ENCODE data around the gene PRKCA. TPM values are rescaled to one million over a fixed set of nuclear protein-coding genes. Genes with fewer than 3 reads are reported as not detected.
A peak's percentile ranks its signal among the peaks of the same experiment; 100 is the strongest.
"Not testable (repeated sequence)": the region's sequence is repeated elsewhere in the genome, so short reads cannot be mapped to it uniquely, and the experiment has no call there.

Gene PRKCA
- polyA plus RNA-seq, 1 donor: 24.4 TPM

DNA sequence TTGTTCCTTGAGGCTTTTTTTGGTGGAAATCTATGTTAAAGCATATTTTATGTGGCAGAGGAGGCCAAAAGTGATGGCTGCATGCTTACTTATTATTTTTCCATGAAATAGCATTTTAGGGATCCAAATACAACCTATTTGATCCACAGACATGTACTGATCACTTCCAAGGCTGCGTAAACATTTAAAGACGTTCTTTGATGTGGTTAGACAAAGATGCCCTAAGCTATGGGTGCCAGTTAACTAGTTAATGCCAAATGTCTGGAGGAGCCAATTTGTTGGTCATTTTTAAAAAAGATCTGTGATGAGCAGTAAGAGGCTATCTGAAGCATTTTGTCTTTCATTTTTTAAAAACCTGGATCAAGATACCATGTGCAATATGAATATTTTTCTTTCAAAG, 17.3 kb upstream of the PRKCA start:
- Histone ChIP-seq H3K36me3 (ENCODE audit: control insufficient read depth, insufficient read depth, low read length) (no peaks in the 10 kb centered on the region), H3K9me3 (ENCODE audit: control insufficient read depth, low read depth, low read length) (no peaks in the 10 kb centered on the region), H3K27ac (ENCODE audit: low read length) (no peak overlapping the region), H3K4me3 (ENCODE audit: low read length) (no peak overlapping the region), H3K27me3 (ENCODE audit: control insufficient read depth, insufficient read depth, low read length) (no peaks in the 10 kb centered on the region), H3K4me1 (ENCODE audit: control insufficient read depth, insufficient read depth, low read length) (peaks cover 4% of the 10 kb centered on the region)
- WGBS (ENCODE audit: insufficient coverage, low lambda C conversion rate): no CpG with 5 or more reads among the region's 2 CpGs
- no peak for DNase-seq

DNA sequence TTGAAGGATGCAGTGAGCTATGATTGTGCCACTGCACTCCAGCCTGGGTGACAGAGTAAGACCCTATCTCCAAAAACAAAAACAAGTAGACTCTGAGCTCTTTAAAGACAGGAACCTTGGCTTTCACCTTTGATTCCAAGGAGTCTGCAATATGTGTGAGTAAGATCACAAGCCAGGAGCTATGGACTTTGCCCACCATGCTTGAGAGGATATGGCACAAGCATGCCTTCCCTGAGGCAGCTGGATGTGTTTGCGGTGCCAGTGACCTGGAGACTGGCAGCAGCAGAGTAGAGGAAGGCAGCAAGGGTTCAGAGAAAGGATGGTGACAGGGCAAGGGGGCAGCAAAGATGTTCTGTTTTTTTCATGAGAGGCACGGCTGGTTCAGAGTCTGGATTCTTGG, 14.5 kb upstream of the PRKCA start:
- peak overlapping the region; percentile 2 for H3K27ac ChIP-seq (ENCODE audit: low read length)
- H3K9me3 ChIP-seq (ENCODE audit: control insufficient read depth, low read depth, low read length): no peaks in the 10 kb centered on the region
- H3K36me3 ChIP-seq (ENCODE audit: control insufficient read depth, insufficient read depth, low read length): no peaks in the 10 kb centered on the region
- DNase-seq: peak; percentile 85 to 93
- no peaks in the 10 kb centered on the region for H3K27me3 ChIP-seq (ENCODE audit: control insufficient read depth, insufficient read depth, low read length)
- H3K4me1 ChIP-seq (ENCODE audit: control insufficient read depth, insufficient read depth, low read length): peaks cover 4% of the 10 kb centered on the region
- H3K4me3 ChIP-seq (ENCODE audit: low read length): no peak overlapping the region
- WGBS (ENCODE audit: insufficient coverage, low lambda C conversion rate): 83% methylated on average over 1 of the region's 2 CpGs

GRCh38 chr17:66290101-66290722, 12.2 kb upstream of the PRKCA start:
- H3K27ac ChIP-seq (ENCODE audit: low read length): no peak overlapping the region
- WGBS (ENCODE audit: insufficient coverage, low lambda C conversion rate): 60% methylated on average over 2 of the region's 4 CpGs

DNA sequence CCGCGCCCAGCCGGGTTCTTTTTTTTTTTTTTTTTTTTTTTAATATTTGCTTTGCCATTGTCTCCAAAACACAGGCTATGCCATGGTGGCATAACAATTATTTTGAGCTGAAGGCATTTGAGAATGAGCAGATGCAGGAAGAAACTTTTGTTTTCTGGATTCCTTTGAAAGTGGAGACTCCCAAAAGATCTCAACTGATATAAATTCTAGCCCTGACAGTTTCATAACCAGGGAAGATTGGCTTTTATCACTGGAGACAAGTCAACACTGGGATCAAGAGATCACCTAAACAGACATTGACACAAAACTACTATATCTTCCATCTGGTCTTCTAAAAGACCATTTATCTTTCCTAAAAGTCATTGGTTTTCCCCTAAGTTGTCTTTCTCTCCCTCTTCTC, 10.1 kb upstream of the PRKCA start:
- H3K27me3 ChIP-seq (ENCODE audit: control insufficient read depth, insufficient read depth, low read length): no peaks in the 10 kb centered on the region
- WGBS (ENCODE audit: insufficient coverage, low lambda C conversion rate): no CpG with 5 or more reads among the region's 3 CpGs
- DNase-seq: no peak

More at GRCh38 chr17:66290101-66290722, 12.2 kb upstream of the PRKCA start:
- Histone ChIP-seq H3K4me3 (ENCODE audit: low read length) (no peak overlapping the region), H3K4me1 (ENCODE audit: control insufficient read depth, insufficient read depth, low read length) (peaks cover 4% of the 10 kb centered on the region), H3K36me3 (ENCODE audit: control insufficient read depth, insufficient read depth, low read length) (no peaks in the 10 kb centered on the region), H3K9me3 (ENCODE audit: control insufficient read depth, low read depth, low read length) (no peaks in the 10 kb centered on the region), H3K27me3 (ENCODE audit: control insufficient read depth, insufficient read depth, low read length) (no peaks in the 10 kb centered on the region)
- DNase-seq: peak in 1 of 2 donors; percentile 34

DNA sequence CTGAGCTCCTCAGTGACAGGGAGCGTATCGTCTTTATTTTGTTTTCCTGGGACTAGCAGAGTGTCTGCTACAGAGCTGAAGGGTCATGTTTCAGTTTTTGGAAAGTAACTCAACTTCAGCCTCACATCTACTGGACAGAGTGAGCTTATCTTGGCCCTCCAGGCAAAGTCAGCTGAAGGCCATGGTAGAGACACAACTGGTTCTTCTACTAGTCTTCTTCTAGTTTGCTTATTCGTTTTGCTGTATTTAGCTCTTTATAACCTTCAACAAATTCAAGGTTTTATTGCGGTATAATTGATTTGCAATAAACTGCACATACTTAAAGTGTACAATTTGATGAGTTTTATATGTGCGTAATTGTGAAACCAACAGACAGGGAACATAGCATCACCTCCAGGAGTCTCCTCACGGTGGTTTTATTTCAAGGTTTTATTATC, 6.1 kb upstream of the PRKCA start:
- Histone ChIP-seq H3K4me3 (ENCODE audit: low read length) (no peak overlapping the region), H3K27ac (ENCODE audit: low read length) (no peak overlapping the region), H3K9me3 (ENCODE audit: control insufficient read depth, low read depth, low read length) (no peaks in the 10 kb centered on the region), H3K36me3 (ENCODE audit: control insufficient read depth, insufficient read depth, low read length) (no peaks in the 10 kb centered on the region), H3K4me1 (ENCODE audit: control insufficient read depth, insufficient read depth, low read length) (peaks cover 2% of the 10 kb centered on the region), H3K27me3 (ENCODE audit: control insufficient read depth, insufficient read depth, low read length) (no peaks in the 10 kb centered on the region)
- no peak for DNase-seq
- 100% methylated on average over 1 of the region's 6 CpGs for WGBS (ENCODE audit: insufficient coverage, low lambda C conversion rate)

More for the DNA sequence above, 10.1 kb upstream of the PRKCA start:
- Histone ChIP-seq H3K4me3 (ENCODE audit: low read length) (no peak overlapping the region), H3K36me3 (ENCODE audit: control insufficient read depth, insufficient read depth, low read length) (no peaks in the 10 kb centered on the region), H3K9me3 (ENCODE audit: control insufficient read depth, low read depth, low read length) (no peaks in the 10 kb centered on the region), H3K27ac (ENCODE audit: low read length) (no peak overlapping the region), H3K4me1 (ENCODE audit: control insufficient read depth, insufficient read depth, low read length) (peaks cover 4% of the 10 kb centered on the region)

GRCh38 chr17:66297443-66297842, 5.0 kb upstream of the PRKCA start:
- DNase-seq; H3K9me3 ChIP-seq (ENCODE audit: control insufficient read depth, low read depth, low read length); H3K4me1 ChIP-seq (ENCODE audit: control insufficient read depth, insufficient read depth, low read length); H3K27me3 ChIP-seq (ENCODE audit: control insufficient read depth, insufficient read depth, low read length); H3K36me3 ChIP-seq (ENCODE audit: control insufficient read depth, insufficient read depth, low read length); H3K4me3 ChIP-seq (ENCODE audit: low read length); H3K27ac ChIP-seq (ENCODE audit: low read length): not testable (repeated sequence)
- no CpG with 5 or more reads among the region's 9 CpGs for WGBS (ENCODE audit: insufficient coverage, low lambda C conversion rate)

- no peaks in the 10 kb centered on the region for H3K36me3 ChIP-seq (ENCODE audit: control insufficient read depth, insufficient read depth, low read length)
- H3K4me3 ChIP-seq (ENCODE audit: low read length): no peak overlapping the region
- no CpG with 5 or more reads among the region's 4 CpGs for WGBS (ENCODE audit: insufficient coverage, low lambda C conversion rate)
- no peak overlapping the region for H3K27ac ChIP-seq (ENCODE audit: low read length)
- H3K9me3 ChIP-seq (ENCODE audit: control insufficient read depth, low read depth, low read length): no peaks in the 10 kb centered on the region
- H3K27me3 ChIP-seq (ENCODE audit: control insufficient read depth, insufficient read depth, low read length): peaks cover 2% of the 10 kb centered on the region
- no peak for DNase-seq
- H3K4me1 ChIP-seq (ENCODE audit: control insufficient read depth, insufficient read depth, low read length): peaks cover 11% of the 10 kb centered on the region
Measured at GRCh38 chr17:66299711-66300110, 2.7 kb upstream of the PRKCA start.

DNA sequence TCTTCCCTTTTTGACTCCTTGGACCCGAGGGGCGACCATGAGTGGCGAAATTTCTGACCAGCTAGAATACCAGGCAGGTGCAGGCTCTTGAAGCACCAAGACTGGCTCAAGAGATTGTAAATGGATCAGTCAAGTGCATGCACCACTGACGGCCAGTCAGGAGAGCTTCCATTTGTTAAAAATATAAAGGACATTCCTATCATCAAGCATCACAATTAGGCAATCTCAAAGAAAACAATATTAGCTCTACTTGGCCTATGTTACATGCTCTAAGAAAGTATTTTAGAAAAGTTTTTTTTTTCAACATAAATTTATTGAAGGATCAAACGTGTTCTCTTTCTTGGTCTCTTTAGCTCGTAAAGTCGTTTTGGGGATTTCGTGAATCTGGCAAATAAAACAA, 1.5 kb upstream of the PRKCA start:
- Histone ChIP-seq H3K4me1 (ENCODE audit: control insufficient read depth, insufficient read depth, low read length) (peaks cover 11% of the 10 kb centered on the region), H3K27me3 (ENCODE audit: control insufficient read depth, insufficient read depth, low read length) (peaks cover 2% of the 10 kb centered on the region), H3K36me3 (ENCODE audit: control insufficient read depth, insufficient read depth, low read length) (no peaks in the 10 kb centered on the region), H3K4me3 (ENCODE audit: low read length) (no peak overlapping the region), H3K9me3 (ENCODE audit: control insufficient read depth, low read depth, low read length) (no peaks in the 10 kb centered on the region), H3K27ac (ENCODE audit: low read length) (no peak overlapping the region)
- WGBS (ENCODE audit: insufficient coverage, low lambda C conversion rate): 80% methylated on average over 1 of the region's 8 CpGs
- DNase-seq: no peak

DNA sequence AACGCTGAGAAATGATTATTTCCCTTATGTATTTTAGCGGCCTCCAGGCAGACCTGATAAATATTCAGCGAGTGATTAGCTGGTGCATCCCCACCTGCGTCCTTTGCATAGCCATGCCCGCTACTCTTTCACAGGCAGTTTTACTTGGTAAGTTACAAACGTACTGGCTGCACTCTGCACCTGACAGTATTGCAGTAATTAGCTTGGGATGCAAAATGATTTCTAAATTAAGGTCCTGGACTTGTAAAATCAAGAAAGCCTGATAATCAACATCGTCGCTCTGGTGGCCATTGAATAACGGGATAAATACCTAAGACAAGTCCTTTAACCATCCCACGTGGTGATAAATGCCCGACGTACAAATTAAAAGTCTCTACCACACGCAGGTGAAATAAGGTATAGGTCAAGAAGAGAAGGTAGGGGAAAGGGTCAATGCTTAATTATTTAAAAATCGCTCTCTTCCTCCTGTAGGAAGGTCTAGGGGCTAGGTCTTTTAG, 998 bp upstream of the PRKCA start:
- peak in 1 of 2 donors; percentile 35 for DNase-seq
- H3K4me1 ChIP-seq (ENCODE audit: control insufficient read depth, insufficient read depth, low read length): peaks cover 11% of the 10 kb centered on the region
- H3K36me3 ChIP-seq (ENCODE audit: control insufficient read depth, insufficient read depth, low read length): no peaks in the 10 kb centered on the region
- peak overlapping the region; percentile 69 for H3K4me3 ChIP-seq (ENCODE audit: low read length)
- peak overlapping the region; percentile 54 for H3K27ac ChIP-seq (ENCODE audit: low read length)
- peaks cover 2% of the 10 kb centered on the region for H3K27me3 ChIP-seq (ENCODE audit: control insufficient read depth, insufficient read depth, low read length)
- H3K9me3 ChIP-seq (ENCODE audit: control insufficient read depth, low read depth, low read length): no peaks in the 10 kb centered on the region
- 18% methylated on average over 3 of the region's 14 CpGs for WGBS (ENCODE audit: insufficient coverage, low lambda C conversion rate)

- peak; percentile 31 to 82 for DNase-seq
- Histone ChIP-seq H3K36me3 (ENCODE audit: control insufficient read depth, insufficient read depth, low read length) (no peaks in the 10 kb centered on the region), H3K9me3 (ENCODE audit: control insufficient read depth, low read depth, low read length) (no peaks in the 10 kb centered on the region), H3K27me3 (ENCODE audit: control insufficient read depth, insufficient read depth, low read length) (peaks cover 2% of the 10 kb centered on the region), H3K27ac (ENCODE audit: low read length) (peak overlapping the region; percentile 61), H3K4me1 (ENCODE audit: control insufficient read depth, insufficient read depth, low read length) (peaks cover 11% of the 10 kb centered on the region), H3K4me3 (ENCODE audit: low read length) (peak overlapping the region; percentile 74)
- no CpG with 5 or more reads among the region's 91 CpGs for WGBS (ENCODE audit: insufficient coverage, low lambda C conversion rate)
Measured at GRCh38 chr17:66302761-66303626, 581 bp downstream of the PRKCA start.

Data from large intestine (tissue), 3 donors.